Measurements from ENCODE around the gene C17orf113. TPM values are rescaled to one million over a fixed set of nuclear protein-coding genes. Genes with fewer than 3 reads are reported as not detected.

Gene C17orf113
- total and polyA plus RNA-seq, 11 donors, result 0.24 to 1.2 (median 0.72) TPM

- Histone ChIP-seq H3K27me3 (peaks cover 0 to 34% (median 6%) of the 10 kb centered on the region in 9 donors), H3K27ac (no peak overlapping the region), H3K36me3 (no peaks in the 10 kb centered on the region), H3K4me3 (no peak overlapping the region), H3K4me1 (peaks cover 0 to 2% (median 0%) of the 10 kb centered on the region in 12 donors), H3K9me3 (no peaks in the 10 kb centered on the region)
- ATAC-seq (no peak), DNase-seq (no peak)
- WGBS, 4 donors, result 44 to 59% (median 56%) methylated on average over 5 to 7 of the region's 7 CpGs
- intact Hi-C loops (cut with DNase I), result no loop called here
- TF ChIP-seq POLR2A (IDR thresholded peaks at IDR 0.05), result no peak
- TF ChIP-seq CTCF (IDR thresholded peaks at IDR 0.05), result no peak
Measured at GRCh38 chr17:42058063-42058462, 7.7 kb upstream of the C17orf113 start.

- no peak overlapping the region for H3K27ac ChIP-seq
- no peaks in the 10 kb centered on the region for H3K4me1 ChIP-seq
- 74 to 82% (median 78%) methylated on average over 3 of the region's 3 CpGs for WGBS, 4 donors
- no peaks in the 10 kb centered on the region for H3K36me3 ChIP-seq
- intact Hi-C loops (cut with DNase I), result no loop called here
- peaks cover 0 to 42% (median 6%) of the 10 kb centered on the region in 9 donors for H3K27me3 ChIP-seq
- DNase-seq (no peak), ATAC-seq (no peak)
- H3K4me3 ChIP-seq, result no peak overlapping the region
- no peaks in the 10 kb centered on the region for H3K9me3 ChIP-seq
- TF ChIP-seq CTCF (IDR thresholded peaks at IDR 0.05) (no peak), POLR2A (IDR thresholded peaks at IDR 0.05) (no peak)
Measured at GRCh38 chr17:42056635-42057034, 6.2 kb upstream of the C17orf113 start.

- Histone ChIP-seq H3K27ac (no peak overlapping the region), H3K27me3 (peaks cover 0 to 43% (median 6%) of the 10 kb centered on the region in 9 donors), H3K9me3 (no peaks in the 10 kb centered on the region), H3K36me3 (no peaks in the 10 kb centered on the region), H3K4me1 (peaks cover 0 to 6% (median 1%) of the 10 kb centered on the region in 12 donors), H3K4me3 (no peak overlapping the region)
- ATAC-seq (no peak), DNase-seq (no peak)
- TF ChIP-seq POLR2A (IDR thresholded peaks at IDR 0.05) (no peak), CTCF (IDR thresholded peaks at IDR 0.05) (no peak)
- WGBS, 4 donors, result 29 to 44% (median 42%) methylated on average over 6 of the region's 6 CpGs
- intact Hi-C loops (cut with DNase I), result no loop called here
Measured at GRCh38 chr17:42055496-42055895, 5.1 kb upstream of the C17orf113 start.

GRCh38 chr17:42055027-42055426 lies 4.6 kb upstream of the C17orf113 start:
- DNase-seq (no peak), ATAC-seq (no peak)
- Histone ChIP-seq H3K4me1 (peaks cover 0 to 8% (median 3%) of the 10 kb centered on the region in 12 donors), H3K36me3 (no peaks in the 10 kb centered on the region), H3K4me3 (no peak overlapping the region), H3K27me3 (peaks cover 0 to 43% (median 6%) of the 10 kb centered on the region in 9 donors), H3K27ac (no peak overlapping the region), H3K9me3 (no peaks in the 10 kb centered on the region)
- TF ChIP-seq POLR2A (IDR thresholded peaks at IDR 0.05) (no peak), CTCF (IDR thresholded peaks at IDR 0.05) (no peak)
- WGBS, 4 donors, result 14 to 22% (median 20%) methylated on average over 3 of the region's 3 CpGs
- intact Hi-C loops (cut with DNase I), result no loop called here

Measured in heart left ventricle (tissue), 16 donors.